Keratinocyte (primary cell): ENCODE results near the gene NPR1.

Source experiments
- EZH2 ChIP-seq: IDR thresholded peaks from one replicate; pipeline ENCODE4 v1.6.1; 2012; ENCODE audit warnings: inconsistent platforms, mild to moderate bottlenecking, low read length, moderate library complexity
- TF ChIP-seq, protein P1 (sequence below), 3 experiments: IDR thresholded peaks in 1 of 3; conservative IDR thresholded peaks in 1 of 3; optimal IDR thresholded peaks in 1 of 3; 2 replicates in 2 of 3; 3 replicates in 1 of 3; pipeline versions ENCODE3 to v1.5.1; 2011; ENCODE audit warnings: low read length in 3 of 3, mild to moderate bottlenecking in 3 of 3, moderate library complexity in 2 of 3, control low read depth in 1 of 3, inconsistent platforms in 1 of 3; ENCODE audit not compliant: insufficient read depth in 2 of 3; ENCODE audit errors: extremely low read depth in 1 of 3

DNA sequence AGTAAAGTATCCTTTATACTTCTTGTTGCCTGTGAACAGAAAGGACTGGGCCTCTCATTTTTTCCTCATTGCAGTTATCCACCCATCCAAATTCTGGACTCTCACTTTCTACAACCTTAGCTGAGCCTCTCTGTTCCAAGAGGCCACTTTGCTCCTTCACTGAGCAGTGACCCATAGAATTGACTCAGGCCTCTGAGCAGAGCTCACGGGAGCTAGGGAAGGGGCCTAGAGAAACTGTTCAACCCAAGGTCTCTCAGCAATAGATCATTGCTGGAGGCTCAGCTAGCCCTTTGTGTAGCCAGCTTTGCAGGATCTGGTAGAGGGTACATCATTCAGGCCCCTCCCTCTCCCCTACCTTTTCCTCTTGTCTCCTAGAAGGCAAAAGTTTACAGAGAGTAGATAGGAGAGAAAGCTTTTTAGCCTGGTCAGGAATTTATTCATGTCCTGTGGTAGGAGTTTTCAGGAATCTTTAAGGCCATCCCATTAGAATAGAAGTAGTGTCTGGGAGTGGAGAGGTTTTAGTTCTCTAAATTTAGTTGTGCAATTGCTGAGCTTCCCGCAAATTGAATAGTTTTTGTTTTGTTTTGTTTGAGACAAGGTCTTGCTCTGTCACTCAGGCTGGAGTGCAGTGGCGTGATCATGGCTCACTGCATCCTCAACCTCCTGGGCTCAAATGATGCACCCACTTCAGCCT is 56.1 kb downstream of the NPR1 start:
- TF ChIP-seq, protein P1, sequence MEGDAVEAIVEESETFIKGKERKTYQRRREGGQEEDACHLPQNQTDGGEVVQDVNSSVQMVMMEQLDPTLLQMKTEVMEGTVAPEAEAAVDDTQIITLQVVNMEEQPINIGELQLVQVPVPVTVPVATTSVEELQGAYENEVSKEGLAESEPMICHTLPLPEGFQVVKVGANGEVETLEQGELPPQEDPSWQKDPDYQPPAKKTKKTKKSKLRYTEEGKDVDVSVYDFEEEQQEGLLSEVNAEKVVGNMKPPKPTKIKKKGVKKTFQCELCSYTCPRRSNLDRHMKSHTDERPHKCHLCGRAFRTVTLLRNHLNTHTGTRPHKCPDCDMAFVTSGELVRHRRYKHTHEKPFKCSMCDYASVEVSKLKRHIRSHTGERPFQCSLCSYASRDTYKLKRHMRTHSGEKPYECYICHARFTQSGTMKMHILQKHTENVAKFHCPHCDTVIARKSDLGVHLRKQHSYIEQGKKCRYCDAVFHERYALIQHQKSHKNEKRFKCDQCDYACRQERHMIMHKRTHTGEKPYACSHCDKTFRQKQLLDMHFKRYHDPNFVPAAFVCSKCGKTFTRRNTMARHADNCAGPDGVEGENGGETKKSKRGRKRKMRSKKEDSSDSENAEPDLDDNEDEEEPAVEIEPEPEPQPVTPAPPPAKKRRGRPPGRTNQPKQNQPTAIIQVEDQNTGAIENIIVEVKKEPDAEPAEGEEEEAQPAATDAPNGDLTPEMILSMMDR (optimal IDR thresholded peaks at IDR 0.05 in 1 of 3, IDR thresholded peaks at IDR 0.05 in 1 of 3, conservative IDR thresholded peaks at IDR 0.05 in 1 of 3; ENCODE audit: extremely low read depth in 1 of 3, insufficient read depth in 2 of 3, low read length in 3 of 3) = no peak
- TF ChIP-seq EZH2 = no peak
